EH (cell line): Measurements from ENCODE around the gene AUTS2.

Experiments
- DNase-seq: peaks from one replicate; pipeline ENCODE4 v3.0.0-alpha.2; 2015; ENCODE audit warnings: low read depth

Gene AUTS2

GRCh38 chr7:70751895-70752294 is 1153.6 kb downstream of the AUTS2 start:
- DNase-seq: no peak

GRCh38 chr7:70752794-70753241 is 1154.5 kb downstream of the AUTS2 start:
- DNase-seq: peak; percentile 56

- no peak for DNase-seq
These were observed 1158.5 kb downstream of the AUTS2 start for GRCh38 chr7:70756789-70757188.

GRCh38 chr7:70758646-70759045 is 1160.4 kb downstream of the AUTS2 start:
- peak; percentile 41 for DNase-seq

- DNase-seq: no peak
These were observed 1161.4 kb downstream of the AUTS2 start for GRCh38 chr7:70759674-70760073.

- DNase-seq: no peak
These were observed 1163.5 kb downstream of the AUTS2 start for GRCh38 chr7:70761711-70762328.

GRCh38 chr7:70762696-70763095 is 1164.4 kb downstream of the AUTS2 start:
- no peak for DNase-seq

GRCh38 chr7:70763961-70764691 is 1165.9 kb downstream of the AUTS2 start:
- no peak for DNase-seq

- no peak for DNase-seq
These were observed 1166.5 kb downstream of the AUTS2 start for GRCh38 chr7:70764701-70765208.

GRCh38 chr7:70765651-70766050 is 1167.4 kb downstream of the AUTS2 start:
- no peak for DNase-seq

- DNase-seq: no peak
These were observed 1167.8 kb downstream of the AUTS2 start for GRCh38 chr7:70766109-70766508.

GRCh38 chr7:70766694-70767093 is 1168.4 kb downstream of the AUTS2 start:
- DNase-seq: no peak

- DNase-seq: no peak
These were observed 1171.9 kb downstream of the AUTS2 start for GRCh38 chr7:70770154-70770553.

- DNase-seq: no peak
These were observed 1173.2 kb downstream of the AUTS2 start for GRCh38 chr7:70771451-70771850.

GRCh38 chr7:70772891-70773290 is 1174.6 kb downstream of the AUTS2 start:
- no peak for DNase-seq

- DNase-seq: no peak
These were observed 1175.1 kb downstream of the AUTS2 start for GRCh38 chr7:70773406-70773805.

- DNase-seq: no peak
These were observed 1176.8 kb downstream of the AUTS2 start for GRCh38 chr7:70774950-70775527.

- DNase-seq: peak; percentile 36
These were observed 1177.4 kb downstream of the AUTS2 start for GRCh38 chr7:70775570-70776156.

GRCh38 chr7:70776627-70777101 is 1178.4 kb downstream of the AUTS2 start:
- no peak for DNase-seq

- no peak for DNase-seq
These were observed 1179.0 kb downstream of the AUTS2 start for GRCh38 chr7:70777251-70777650.

- no peak for DNase-seq
These were observed 1180.3 kb downstream of the AUTS2 start for GRCh38 chr7:70778585-70778984.

GRCh38 chr7:70779321-70779720 is 1181.0 kb downstream of the AUTS2 start:
- DNase-seq: no peak

- no peak for DNase-seq
These were observed 1183.6 kb downstream of the AUTS2 start for GRCh38 chr7:70781922-70782311.
